ENCODE results near the gene SSNA1. TPM values are rescaled to one million over a fixed set of nuclear protein-coding genes. Genes with fewer than 3 reads are reported as not detected.
"Not testable (repeated sequence)": the region's sequence is repeated elsewhere in the genome, so short reads cannot be mapped to it uniquely, and the experiment has no call there.

SSNA1 gene
- total RNA-seq, 1 donor from 2014 or later, result 24.5 TPM

- FAIRE-seq, result no peak
- no peak for DNase-seq (ENCODE audit: low spot score in 2 of 2)
Observed at GRCh38 chr9:137228506-137228967, 40.1 kb downstream of the SSNA1 start.

GRCh38 chr9:137228968-137229896 lies 40.8 kb downstream of the SSNA1 start:
- FAIRE-seq (no peak), DNase-seq (ENCODE audit: low spot score in 2 of 2) (no peak)

GRCh38 chr9:137229903-137230704 lies 41.6 kb downstream of the SSNA1 start:
- DNase-seq (ENCODE audit: low spot score in 2 of 2), result no peak
- FAIRE-seq, result no peak

- no peak for FAIRE-seq
- no peak for DNase-seq (ENCODE audit: low spot score in 2 of 2)
Observed at GRCh38 chr9:137230705-137231371, 42.4 kb downstream of the SSNA1 start, which contains the start of gene SLC34A3. Gene SLC34A3, plus strand, starts transcription at chr9:137230901. Its CDS starts 802 bp downstream, at chr9:137231703.

GRCh38 chr9:137231372-137232039 lies 43.0 kb downstream of the SSNA1 start:
- DNase-seq (ENCODE audit: low spot score in 2 of 2) (no peak), FAIRE-seq (no peak)

- DNase-seq (ENCODE audit: low spot score in 2 of 2) (no peak), FAIRE-seq (no peak)
Observed at GRCh38 chr9:137232101-137232500, 43.6 kb downstream of the SSNA1 start.

GRCh38 chr9:137232510-137232909 lies 44.0 kb downstream of the SSNA1 start:
- FAIRE-seq (no peak), DNase-seq (ENCODE audit: low spot score in 2 of 2) (no peak)

GRCh38 chr9:137233143-137233980 lies 44.9 kb downstream of the SSNA1 start:
- DNase-seq (ENCODE audit: low spot score in 2 of 2) (no peak), FAIRE-seq (no peak)

- no peak for DNase-seq (ENCODE audit: low spot score in 2 of 2)
Observed at GRCh38 chr9:137234055-137234697, 45.7 kb downstream of the SSNA1 start.

GRCh38 chr9:137234758-137235423 lies 46.4 kb downstream of the SSNA1 start:
- no peak for DNase-seq (ENCODE audit: low spot score in 2 of 2)
- FAIRE-seq, result no peak

More at GRCh38 chr9:137234055-137234697, 45.7 kb downstream of the SSNA1 start:
- FAIRE-seq, result no peak

- DNase-seq (ENCODE audit: low spot score in 2 of 2) (no peak), FAIRE-seq (no peak)
Observed at GRCh38 chr9:137235424-137236237, 47.2 kb downstream of the SSNA1 start.

GRCh38 chr9:137236238-137236935 lies 47.9 kb downstream of the SSNA1 start:
- DNase-seq (ENCODE audit: low spot score in 2 of 2), result peak; percentile 90 to 98
- no peak for FAIRE-seq

- FAIRE-seq, result no peak
- no peak for DNase-seq (ENCODE audit: low spot score in 2 of 2)
Observed at GRCh38 chr9:137236936-137237421, 48.5 kb downstream of the SSNA1 start.

GRCh38 chr9:137237759-137238726 lies 49.6 kb downstream of the SSNA1 start:
- FAIRE-seq, result no peak
- DNase-seq (ENCODE audit: low spot score in 2 of 2), result peak in 1 of 2 donors; percentile 76

- FAIRE-seq; DNase-seq (ENCODE audit: low spot score in 2 of 2): not testable (repeated sequence)
Observed at GRCh38 chr9:137239541-137240200, 51.2 kb downstream of the SSNA1 start.
